Epithelial cell of esophagus (primary cell): ENCODE results near the gene PM20D2.

Experiments
- DNase-seq: peaks from one replicate; pipeline ENCODE4 v3.0.0; 2010; ENCODE audit warnings: low read depth
- H3K4me3 ChIP-seq: 2 replicates; pipeline ENCODE4 v1.5.1; 2011; ENCODE audit warnings: mild to moderate bottlenecking, low read length, control low read depth
- CTCF ChIP-seq: IDR thresholded peaks from 2 replicates; pipeline ENCODE4 v1.5.1; 2011; ENCODE audit warnings: low read depth, mild to moderate bottlenecking, low read length, control low read depth, inconsistent platforms; ENCODE audit not compliant: insufficient read depth; ENCODE audit errors: missing control alignments

The PM20D2 gene

GRCh38 chr6:89187504-89187903 lies 41.6 kb downstream of the PM20D2 start:
- no peak for TF ChIP-seq CTCF

GRCh38 chr6:89190741-89191140 lies 44.9 kb downstream of the PM20D2 start:
- H3K4me3 ChIP-seq: no peak overlapping the region
- no peak for DNase-seq
- TF ChIP-seq CTCF: no peak

More at GRCh38 chr6:89187504-89187903, 41.6 kb downstream of the PM20D2 start:
- H3K4me3 ChIP-seq: no peak overlapping the region
- no peak for DNase-seq

- no peak for TF ChIP-seq CTCF
- no peak for DNase-seq
- no peak overlapping the region for H3K4me3 ChIP-seq
Observed at GRCh38 chr6:89194559-89194958, 48.7 kb downstream of the PM20D2 start.

- no peak overlapping the region for H3K4me3 ChIP-seq
- TF ChIP-seq CTCF: no peak
- no peak for DNase-seq
Observed at GRCh38 chr6:89197141-89197540, 51.3 kb downstream of the PM20D2 start.

GRCh38 chr6:89198235-89198634 lies 52.4 kb downstream of the PM20D2 start:
- no peak for TF ChIP-seq CTCF

GRCh38 chr6:89199579-89199978 lies 53.7 kb downstream of the PM20D2 start:
- DNase-seq: peak; percentile 30
- no peak for TF ChIP-seq CTCF

More at GRCh38 chr6:89198235-89198634, 52.4 kb downstream of the PM20D2 start:
- DNase-seq: no peak
- H3K4me3 ChIP-seq: no peak overlapping the region

GRCh38 chr6:89200706-89201215 lies 54.9 kb downstream of the PM20D2 start:
- no peak for TF ChIP-seq CTCF
- no peak for DNase-seq
- no peak overlapping the region for H3K4me3 ChIP-seq

More at GRCh38 chr6:89199579-89199978, 53.7 kb downstream of the PM20D2 start:
- no peak overlapping the region for H3K4me3 ChIP-seq
